Dedifferentiated amniotic fluid mesenchymal stem cell (primary cell): Measurements from ENCODE around the gene RASAL2.
A peak's percentile ranks its signal among the peaks of the same experiment; 100 is the strongest.
"Not testable (repeated sequence)": the region's sequence is repeated elsewhere in the genome, so short reads cannot be mapped to it uniquely, and the experiment has no call there.

Experiments used
- DNase-seq: peaks from one replicate; pipeline ENCODE4 v3.0.0-alpha.2; 2016; ENCODE audit errors: extremely low spot score

RASAL2 gene

GRCh38 chr1:178071811-178072210, 22.1 kb upstream of the RASAL2 start:
- DNase-seq, result no peak

GRCh38 chr1:178072326-178072725, 21.6 kb upstream of the RASAL2 start:
- DNase-seq, result no peak

GRCh38 chr1:178075333-178075732, 18.6 kb upstream of the RASAL2 start:
- DNase-seq, result no peak

GRCh38 chr1:178076607-178077006, 17.3 kb upstream of the RASAL2 start:
- DNase-seq, result no peak

- DNase-seq, result no peak
Observed at GRCh38 chr1:178077917-178078316, 16.0 kb upstream of the RASAL2 start.

- no peak for DNase-seq
Observed at GRCh38 chr1:178086294-178086693, 7.6 kb upstream of the RASAL2 start.

- DNase-seq, result peak; percentile 65
Observed at GRCh38 chr1:178086766-178087165, 7.1 kb upstream of the RASAL2 start.

GRCh38 chr1:178088651-178089050, 5.3 kb upstream of the RASAL2 start:
- no peak for DNase-seq

- DNase-seq, result not testable (repeated sequence)
Observed at GRCh38 chr1:178091454-178091853, 2.5 kb upstream of the RASAL2 start.

- peak; percentile 91 for DNase-seq
Observed at GRCh38 chr1:178091986-178092745, 1.7 kb upstream of the RASAL2 start.

- DNase-seq, result no peak
Observed at GRCh38 chr1:178092878-178093493, 918 bp upstream of the RASAL2 start.

GRCh38 chr1:178093494-178093950, 382 bp upstream of the RASAL2 start:
- DNase-seq, result peak; percentile 99

GRCh38 chr1:178094739-178095645, 1.1 kb downstream of the RASAL2 start:
- peak; percentile 47 for DNase-seq

- DNase-seq, result no peak
Observed at GRCh38 chr1:178096421-178096820, 2.5 kb downstream of the RASAL2 start.

GRCh38 chr1:178098262-178098661, 4.4 kb downstream of the RASAL2 start:
- peak; percentile 35 for DNase-seq

GRCh38 chr1:178101266-178101630, 7.3 kb downstream of the RASAL2 start:
- DNase-seq, result no peak

- DNase-seq, result peak; percentile 29
Observed at GRCh38 chr1:178101654-178102053, 7.8 kb downstream of the RASAL2 start.

GRCh38 chr1:178102218-178102617, 8.3 kb downstream of the RASAL2 start:
- no peak for DNase-seq

GRCh38 chr1:178107823-178108222, 13.9 kb downstream of the RASAL2 start:
- no peak for DNase-seq

- peak; percentile 47 for DNase-seq
Observed at GRCh38 chr1:178109348-178110143, 15.6 kb downstream of the RASAL2 start.

GRCh38 chr1:178115260-178115659, 21.4 kb downstream of the RASAL2 start:
- no peak for DNase-seq

- DNase-seq, result no peak
Observed at GRCh38 chr1:178118524-178118923, 24.6 kb downstream of the RASAL2 start.
